ENCODE data around the gene TMEM131L. TPM values are rescaled to one million over a fixed set of nuclear protein-coding genes. Genes with fewer than 3 reads are reported as not detected.
A peak's percentile ranks its signal among the peaks of the same experiment; 100 is the strongest.

The TMEM131L gene
- polyA plus RNA-seq, 3 donors = 11.2 to 58.3 (median 26.0) TPM

DNA sequence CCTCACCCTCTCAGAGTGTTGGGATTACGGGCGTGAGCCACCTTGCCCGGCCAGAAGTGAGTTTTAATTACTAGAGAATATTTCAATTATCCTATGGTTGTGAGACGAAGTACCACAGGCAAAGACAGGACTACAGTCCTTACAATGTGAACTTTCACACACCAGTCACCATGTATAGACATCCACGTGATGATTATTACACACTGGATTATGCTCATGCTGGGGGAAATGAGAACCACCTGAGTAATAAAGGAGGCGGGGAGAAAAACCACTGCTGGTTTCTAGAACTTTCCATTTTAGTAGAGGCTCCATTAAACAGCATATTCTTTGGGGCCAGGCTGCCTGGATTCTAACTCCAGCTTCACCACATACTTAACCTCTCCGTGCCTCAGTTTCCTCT lies 175.4 kb downstream of the TMEM131L start:
- no CpG with 5 or more reads among the region's 7 CpGs for WGBS (ENCODE audit: insufficient coverage)
- H3K27ac Mint-ChIP-seq = peak overlapping the region in 5 of 7 donors; percentile 16 to 90 (median 74)
- Histone ChIP-seq H3K4me3 (replicated peaks in 1 of 3; ENCODE audit: low read depth in 2 of 3, low read length in 3 of 3) (peak overlapping the region in 1 of 3 experiments; percentile 16), H3K36me3 (replicated peaks in 1 of 2; ENCODE audit: control insufficient read depth in 1 of 2, insufficient read depth in 2 of 2, low read length in 2 of 2) (peaks cover 6 to 21% of the 10 kb centered on the region in 2 donors), H3K4me1 (ENCODE audit: control insufficient read depth in 1 of 2, insufficient read depth in 2 of 2, low read length in 2 of 2) (peaks cover 33 to 54% of the 10 kb centered on the region in 2 donors), H3K4me2 (replicated peaks; ENCODE audit: extremely low read depth, low read length, poor library complexity, severe bottlenecking) (no peak overlapping the region), H3K27me3 (ENCODE audit: control insufficient read depth in 2 of 2, insufficient read depth in 2 of 2, low read length in 2 of 2) (no peaks in the 10 kb centered on the region), H3K9me3 (replicated peaks in 1 of 2; ENCODE audit: control insufficient read depth in 1 of 2, insufficient read depth in 1 of 2, low read length in 2 of 2) (peaks cover 6 to 8% of the 10 kb centered on the region in 2 donors), H3K9ac (ENCODE audit: insufficient read depth, low read length, poor library complexity, severe bottlenecking) (no peak overlapping the region), H2AFZ (ENCODE audit: insufficient read depth, low read depth, low read length, poor library complexity, severe bottlenecking) (no peak overlapping the region), H3K79me2 (ENCODE audit: insufficient read depth, low read length) (peaks cover 36% of the 10 kb centered on the region), H4K20me1 (ENCODE audit: insufficient read depth, low read length) (no peaks in the 10 kb centered on the region), H3K27ac (ENCODE audit: low read depth in 1 of 2, low read length in 2 of 2) (peak overlapping the region in 1 of 2 donors; percentile 16)
- intact Hi-C loops (cut with micrococcal nuclease) = loop anchor here (5.0 kb wide), 2 partner anchors 41 to 46 kb away; partner anchors contain the start of gene TLR2 (in 1 of the 2)
- H3K27me3 Mint-ChIP-seq (ENCODE audit: low read depth in 3 of 3) = peaks cover 0 to 2% (median 2%) of the 10 kb centered on the region in 3 donors
- no peak for TF ChIP-seq CTCF (IDR thresholded peaks at IDR 0.05)
- peaks cover 52% of the 10 kb centered on the region for H3K4me1 Mint-ChIP-seq
- no peak for DNase-seq
- H3K4me3 Mint-ChIP-seq = peak overlapping the region in 1 of 2 donors; percentile 29
- H3K36me3 Mint-ChIP-seq = peaks cover 23 to 50% of the 10 kb centered on the region in 2 donors
- H3K9me3 Mint-ChIP-seq = peaks cover 6 to 12% (median 8%) of the 10 kb centered on the region in 7 donors

- H3K36me3 ChIP-seq (replicated peaks in 1 of 2; ENCODE audit: control insufficient read depth in 1 of 2, insufficient read depth in 2 of 2, low read length in 2 of 2) = no peaks in the 10 kb centered on the region
- H3K4me2 ChIP-seq (replicated peaks; ENCODE audit: extremely low read depth, low read length, poor library complexity, severe bottlenecking) = peak overlapping the region; percentile 3
- Mint-ChIP-seq H3K36me3 (peaks cover 10 to 30% of the 10 kb centered on the region in 2 donors), H3K9me3 (peaks cover 6 to 14% (median 8%) of the 10 kb centered on the region in 7 donors), H3K27ac (peak overlapping the region; percentile 50 to 90 (median 73)), H3K4me1 (peaks cover 74% of the 10 kb centered on the region), H3K4me3 (no peak overlapping the region), H3K27me3 (ENCODE audit: low read depth in 3 of 3) (peaks cover 0 to 2% (median 2%) of the 10 kb centered on the region in 3 donors)
- peaks cover 57% of the 10 kb centered on the region for H3K79me2 ChIP-seq (ENCODE audit: insufficient read depth, low read length)
- H2AFZ ChIP-seq (ENCODE audit: insufficient read depth, low read depth, low read length, poor library complexity, severe bottlenecking) = no peak overlapping the region
- DNase-seq = peak; percentile 61 to 86 (median 81)
- H3K4me3 ChIP-seq (replicated peaks in 1 of 3; ENCODE audit: low read depth in 2 of 3, low read length in 3 of 3) = peak overlapping the region in 1 of 3 experiments; percentile 19
- H3K27me3 ChIP-seq (ENCODE audit: control insufficient read depth in 2 of 2, insufficient read depth in 2 of 2, low read length in 2 of 2) = no peaks in the 10 kb centered on the region
- peak overlapping the region; percentile 29 to 71 for H3K27ac ChIP-seq (ENCODE audit: low read depth in 1 of 2, low read length in 2 of 2)
- H3K9ac ChIP-seq (ENCODE audit: insufficient read depth, low read length, poor library complexity, severe bottlenecking) = no peak overlapping the region
- peaks cover 54 to 76% of the 10 kb centered on the region in 2 donors for H3K4me1 ChIP-seq (ENCODE audit: control insufficient read depth in 1 of 2, insufficient read depth in 2 of 2, low read length in 2 of 2)
- 50% methylated on average over 2 of the region's 9 CpGs for WGBS (ENCODE audit: insufficient coverage)
- H3K9me3 ChIP-seq (replicated peaks in 1 of 2; ENCODE audit: control insufficient read depth in 1 of 2, insufficient read depth in 1 of 2, low read length in 2 of 2) = peaks cover 6 to 8% of the 10 kb centered on the region in 2 donors
- H4K20me1 ChIP-seq (ENCODE audit: insufficient read depth, low read length) = no peaks in the 10 kb centered on the region
- intact Hi-C loops (cut with micrococcal nuclease) = loop anchor here (5.0 kb wide), 2 partner anchors 39 to 44 kb away; partner anchors contain the start of gene TLR2 (in 1 of the 2)
- TF ChIP-seq CTCF (IDR thresholded peaks at IDR 0.05) = peak; percentile 53
Observed at GRCh38 chr4:153643406-153644383, 177.5 kb downstream of the TMEM131L start.

All from CD14-positive monocyte (primary cell).